Measurements from ENCODE around the gene KHDC1L. TPM values are rescaled to one million over a fixed set of nuclear protein-coding genes. Genes with fewer than 3 reads are reported as not detected.

Gene KHDC1L
- total and polyA plus RNA-seq, 2 experiments from 2014 or later, result not detected

- Histone ChIP-seq H3K4me3 (no peak overlapping the region), H4K20me1 (replicated peaks; ENCODE audit: insufficient read depth) (no peaks in the 10 kb centered on the region), H3K27ac (ENCODE audit: low read depth) (no peak overlapping the region), H3K4me1 (ENCODE audit: insufficient read depth) (peaks cover 5% of the 10 kb centered on the region), H3K9me2 (ENCODE audit: insufficient read depth) (no peaks in the 10 kb centered on the region), H3K4me2 (no peak overlapping the region), H3K79me2 (replicated peaks; ENCODE audit: insufficient read depth) (no peaks in the 10 kb centered on the region), H3F3A (replicated peaks; ENCODE audit: low read depth) (no peaks in the 10 kb centered on the region), H3K27me3 (ENCODE audit: insufficient read depth) (no peaks in the 10 kb centered on the region), H2AFZ (no peak overlapping the region), H3K36me3 (ENCODE audit: insufficient read depth) (no peaks in the 10 kb centered on the region)
- H3K4me1 Mint-ChIP-seq, result peaks cover 5% of the 10 kb centered on the region
- no peak overlapping the region for H3K27ac Mint-ChIP-seq
- no peak for DNase-seq (ENCODE audit: low spot score)
- peaks cover 16% of the 10 kb centered on the region; the same call in 2 of the 3 replicates for H3K36me3 Mint-ChIP-seq (ENCODE audit: low read depth)
- no peak for ATAC-seq
- no peak for TF ChIP-seq ETS1 (IDR thresholded peaks at IDR 0.05)
- no peak for TF ChIP-seq EZH2 (IDR thresholded peaks at IDR 0.05; ENCODE audit: low read depth, unreplicated experiment)
- no peak for TF ChIP-seq STAT1 (IDR thresholded peaks at IDR 0.05; ENCODE audit: unreplicated experiment)
- TF ChIP-seq REST (IDR thresholded peaks at IDR 0.05; ENCODE audit: unreplicated experiment), result no peak
- TF ChIP-seq ZNF462 (CRISPR knock-in tag; IDR thresholded peaks at IDR 0.05), result no peak
- no peak for TF ChIP-seq POLR2AphosphoS5 (IDR thresholded peaks at IDR 0.05; ENCODE audit: low read depth)
- peaks cover 28% of the 10 kb centered on the region for H3K9me3 Mint-ChIP-seq
- no peak overlapping the region for H3K4me3 Mint-ChIP-seq
- peaks cover 8% of the 10 kb centered on the region for H3K27me3 Mint-ChIP-seq (ENCODE audit: insufficient read depth, low read depth, poor library complexity)
Observed at GRCh38 chr6:73209117-73209516, 16.2 kb downstream of the KHDC1L start.
